ENCODE results near the gene ABAT.

DNA sequence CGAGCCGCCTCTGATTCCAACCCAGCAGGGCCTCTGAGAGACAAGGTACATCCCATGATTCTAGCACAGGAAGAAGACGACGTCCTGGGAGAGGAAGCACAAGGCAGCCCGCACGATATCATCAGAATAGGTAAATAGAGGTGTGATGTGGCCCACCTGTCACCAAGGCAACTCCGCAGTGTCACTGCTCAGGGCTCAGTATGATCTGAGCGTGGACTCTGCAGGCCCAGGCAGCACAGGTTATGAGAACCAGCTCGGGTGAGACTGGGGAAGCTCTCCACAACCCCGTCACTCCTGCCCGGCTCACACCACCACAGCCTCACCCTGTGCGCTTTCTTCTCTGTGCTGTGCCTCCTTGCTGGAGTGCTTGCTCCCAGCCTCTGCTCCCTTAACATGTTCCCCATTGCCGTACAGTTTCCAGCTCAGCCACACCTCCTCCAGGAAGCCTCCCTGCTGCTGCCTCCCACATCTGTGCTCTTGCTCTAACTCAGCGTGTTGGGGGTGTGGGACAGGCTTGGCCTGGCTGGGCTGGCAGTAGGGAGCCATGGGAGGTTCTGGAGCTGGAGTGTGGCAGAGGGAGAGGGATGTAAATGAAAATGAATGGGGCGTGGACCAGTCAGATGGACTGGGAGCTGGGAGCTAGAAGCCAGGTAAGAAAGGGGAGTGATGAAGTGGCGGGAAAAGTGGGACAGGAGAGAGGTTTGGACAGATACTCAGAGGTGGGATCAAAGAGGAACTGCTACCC lies 45.3 kb upstream of the ABAT start:
- TF ChIP-seq, protein P1, sequence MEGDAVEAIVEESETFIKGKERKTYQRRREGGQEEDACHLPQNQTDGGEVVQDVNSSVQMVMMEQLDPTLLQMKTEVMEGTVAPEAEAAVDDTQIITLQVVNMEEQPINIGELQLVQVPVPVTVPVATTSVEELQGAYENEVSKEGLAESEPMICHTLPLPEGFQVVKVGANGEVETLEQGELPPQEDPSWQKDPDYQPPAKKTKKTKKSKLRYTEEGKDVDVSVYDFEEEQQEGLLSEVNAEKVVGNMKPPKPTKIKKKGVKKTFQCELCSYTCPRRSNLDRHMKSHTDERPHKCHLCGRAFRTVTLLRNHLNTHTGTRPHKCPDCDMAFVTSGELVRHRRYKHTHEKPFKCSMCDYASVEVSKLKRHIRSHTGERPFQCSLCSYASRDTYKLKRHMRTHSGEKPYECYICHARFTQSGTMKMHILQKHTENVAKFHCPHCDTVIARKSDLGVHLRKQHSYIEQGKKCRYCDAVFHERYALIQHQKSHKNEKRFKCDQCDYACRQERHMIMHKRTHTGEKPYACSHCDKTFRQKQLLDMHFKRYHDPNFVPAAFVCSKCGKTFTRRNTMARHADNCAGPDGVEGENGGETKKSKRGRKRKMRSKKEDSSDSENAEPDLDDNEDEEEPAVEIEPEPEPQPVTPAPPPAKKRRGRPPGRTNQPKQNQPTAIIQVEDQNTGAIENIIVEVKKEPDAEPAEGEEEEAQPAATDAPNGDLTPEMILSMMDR (conservative IDR thresholded peaks at IDR 0.05; ENCODE audit: low read length) = no peak
- no peak for TF ChIP-seq EZH2phosphoT487 (IDR thresholded peaks at IDR 0.05; ENCODE audit: borderline replicate concordance, low read depth, low read length)

Data from OCI-LY7 (cell line).